ENCODE measurements around the gene KHDC4.

KHDC4 gene

GRCh38 chr1:155934936-155935590, 850 bp upstream of the KHDC4 start:
- no peak for TF ChIP-seq CTCF (conservative IDR thresholded peaks at IDR 0.05)
- H3K27ac ChIP-seq = peak overlapping the region; percentile 96

DNA sequence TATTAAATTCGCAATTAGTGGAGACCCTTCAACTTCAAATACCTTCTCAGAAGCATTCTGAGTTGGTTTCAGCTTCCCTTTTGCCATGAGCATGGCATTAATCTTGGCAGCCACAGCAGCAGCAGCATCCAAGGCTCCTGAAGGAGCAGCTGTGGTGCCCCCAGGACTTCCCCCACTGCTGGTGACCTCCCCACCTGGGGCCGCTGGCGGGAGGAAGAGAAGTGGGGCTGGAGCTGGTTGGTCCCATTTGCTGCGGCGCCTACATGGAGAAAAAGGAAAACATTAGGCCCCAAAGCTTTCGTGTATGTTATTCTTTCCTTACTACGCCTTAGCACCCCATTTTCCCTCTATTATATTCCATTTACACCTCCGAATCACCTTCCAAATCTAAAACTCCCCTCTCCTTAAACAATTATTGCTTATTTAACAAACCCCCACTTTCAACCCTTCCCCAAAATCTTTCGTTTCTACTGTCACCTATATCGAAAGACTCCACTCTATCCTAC, 569 bp downstream of the KHDC4 start:
- H3K27ac ChIP-seq = peak overlapping the region; percentile 96
- TF ChIP-seq CTCF (conservative IDR thresholded peaks at IDR 0.05) = no peak

DNA sequence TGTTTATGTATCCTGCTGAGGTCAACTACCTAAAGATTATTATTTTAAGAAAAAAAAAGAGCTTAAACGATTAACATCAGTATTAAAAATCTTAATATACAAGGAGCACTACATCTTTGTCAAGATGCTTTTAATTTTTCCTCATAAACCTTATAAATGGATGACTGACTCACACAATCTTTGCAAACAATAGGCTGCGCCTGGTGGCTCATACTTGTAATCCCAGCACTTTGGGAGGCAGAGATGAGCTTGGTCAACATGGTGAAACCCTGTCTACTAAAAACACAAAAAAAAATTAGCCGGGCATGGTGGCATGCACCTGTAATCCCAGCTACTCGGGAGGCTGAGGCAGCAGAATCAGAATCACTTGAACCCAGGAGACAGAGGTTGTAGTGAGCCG, 1.7 kb downstream of the KHDC4 start:
- TF ChIP-seq CTCF (conservative IDR thresholded peaks at IDR 0.05) = no peak
- H3K27ac ChIP-seq = peak overlapping the region; percentile 96; the same call in 1 of the 2 replicates

DNA sequence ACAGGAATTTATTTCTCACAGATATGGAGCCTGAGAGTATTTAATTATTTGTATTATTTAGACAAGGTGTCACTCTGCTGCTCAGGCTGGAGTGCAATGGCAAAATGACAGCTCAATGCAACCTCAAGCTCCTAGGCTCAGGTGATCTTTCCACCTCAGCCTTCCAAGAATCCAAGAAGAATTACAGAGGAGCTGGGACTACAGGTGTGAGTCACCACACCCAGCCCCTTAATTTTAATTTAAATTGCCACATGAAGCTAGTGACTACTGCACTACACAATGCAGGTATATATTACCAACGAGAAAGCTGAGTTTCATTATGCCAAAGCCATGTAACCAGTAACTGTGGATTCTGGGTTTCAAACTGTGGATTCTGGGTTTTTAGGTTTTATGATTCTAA, 2.1 kb downstream of the KHDC4 start:
- no peak for TF ChIP-seq CTCF (conservative IDR thresholded peaks at IDR 0.05)
- H3K27ac ChIP-seq = peak overlapping the region; percentile 96

- peak overlapping the region; percentile 96 for H3K27ac ChIP-seq
- no peak for TF ChIP-seq CTCF (conservative IDR thresholded peaks at IDR 0.05)
These were observed 2.7 kb downstream of the KHDC4 start for GRCh38 chr1:155931332-155932038.

GRCh38 chr1:155930725-155931124, 3.5 kb downstream of the KHDC4 start:
- peak overlapping the region; percentile 96 for H3K27ac ChIP-seq

DNA sequence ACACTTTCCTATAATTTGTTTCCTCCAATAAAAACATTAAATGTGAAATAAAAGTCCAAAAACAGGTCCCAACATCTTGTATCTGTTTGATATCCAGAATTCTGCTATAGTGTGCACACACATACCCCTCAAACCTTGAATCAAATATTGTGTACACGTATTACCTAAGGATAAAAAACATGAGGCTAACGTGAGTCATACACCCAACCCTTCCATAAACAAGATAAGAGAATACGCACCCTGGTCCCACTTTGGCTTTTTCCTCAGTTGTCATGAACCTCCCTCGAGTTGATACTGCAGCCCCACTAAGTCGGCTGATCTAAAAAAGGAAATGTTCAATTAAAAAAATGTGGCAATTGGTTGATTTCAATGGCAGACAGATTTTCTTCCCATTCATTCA, 5.2 kb downstream of the KHDC4 start:
- H3K27ac ChIP-seq = no peak overlapping the region
- TF ChIP-seq CTCF (conservative IDR thresholded peaks at IDR 0.05) = no peak

- TF ChIP-seq CTCF (conservative IDR thresholded peaks at IDR 0.05) = no peak
- H3K27ac ChIP-seq = no peak overlapping the region
These were observed 8.7 kb downstream of the KHDC4 start for GRCh38 chr1:155925506-155925905.
